Uterus (tissue), 4 donors: ENCODE data around the gene DCHS2. TPM values are rescaled to one million over a fixed set of nuclear protein-coding genes. Genes with fewer than 3 reads are reported as not detected.

Experiments
- DNase-seq, 2 donors: peaks; one replicate each; pipeline ENCODE4 v3.0.0-alpha.2; 2019 to 2020
- H3K27ac ChIP-seq, 2 donors: fragments of 200-600 bp; sonication (generic); 1 replicate in 1 of 2; 2 replicates in 1 of 2; pipeline ENCODE4 v1.5.1; 2016 to 2018
- H3K27me3 ChIP-seq, 2 donors: fragments of 200-600 bp; sonication (generic); one replicate each; pipeline ENCODE4 v1.5.1; 2018 to 2019; ENCODE audit warnings: control low read depth in 1 of 2
- H3K36me3 ChIP-seq, 2 donors: fragments of 200-600 bp; sonication (generic); one replicate each; pipeline ENCODE4 v1.5.1; 2019; ENCODE audit warnings: control low read depth in 1 of 2
- H3K4me1 ChIP-seq, 2 donors: fragments of 200-600 bp; sonication (generic); one replicate each; pipeline ENCODE4 v1.5.1; 2018 to 2019; ENCODE audit warnings: control low read depth in 1 of 2
- H3K4me3 ChIP-seq, 2 donors: fragments of 200-600 bp; sonication (generic); 1 replicate in 1 of 2; 2 replicates in 1 of 2; pipeline ENCODE4 v1.5.1; 2018 to 2019; ENCODE audit warnings: mild to moderate bottlenecking in 1 of 2
- H3K9me3 ChIP-seq, 2 donors: fragments of 200-600 bp; sonication (generic); one replicate each; pipeline ENCODE4 v1.5.1; 2019; ENCODE audit warnings: control low read depth in 1 of 2
- POLR2A ChIP-seq, 2 donors: fragments of 450-650 bp; IDR thresholded peaks; one replicate each; pipeline ENCODE4 v1.6.1; 2016; ENCODE audit warnings: antibody characterized with exemption in 2 of 2, mild to moderate bottlenecking in 1 of 2, moderate library complexity in 1 of 2
- intact Hi-C: fragments of 100-400 bp; cut with DNase I; formaldehyde crosslinking; loops from one replicate; pipeline ENCODE4 v1.15.1; 2023; ENCODE audit warnings: low total_unique reads
- total RNA-seq, 4 donors: library from RNA; depleted of rRNA in 3 of 4; stranded (reverse); fragments of >200 nt in 3 of 4; gene quantifications; one replicate each; pipeline versions ENCODE4 v1.1.0 to v1.2.4, GENCODE V29; 2014 to 2023
- TF ChIP-seq, protein P1 (sequence below), 4 experiments: fragments of 200-600 bp in 2 of 4; fragments of 450-650 bp in 2 of 4; sonication (generic) in 2 of 4; IDR thresholded peaks; one replicate each; pipeline ENCODE4 v1.5.1; 2016 to 2019; ENCODE audit warnings: antibody characterized with exemption in 4 of 4, mild to moderate bottlenecking in 2 of 4, moderate library complexity in 1 of 4
- donor health status: DM: yes; HTN: yes; CAD: no.

The DCHS2 gene
- total RNA-seq, 4 donors from 2014 or later = 10.6 to 51.4 (median 17.5) TPM

DNA sequence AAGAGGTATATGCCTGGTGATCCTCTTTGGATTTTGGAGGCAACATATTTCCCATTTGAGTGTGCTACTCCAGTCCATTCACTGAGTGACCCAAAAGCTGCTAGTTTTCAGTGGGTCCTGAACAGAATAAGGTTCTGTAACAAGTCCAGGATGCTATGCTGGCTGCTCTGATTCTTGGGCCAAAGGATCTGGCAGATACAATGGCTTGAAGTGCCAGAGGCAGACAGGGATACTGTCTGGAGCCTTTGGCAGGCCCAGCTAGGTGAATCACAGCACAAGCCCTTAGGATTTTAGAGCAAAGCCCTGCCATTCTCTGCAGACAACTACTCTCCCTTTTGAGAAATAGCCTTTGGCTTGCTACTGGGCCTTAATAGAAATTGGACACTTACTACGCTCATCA is 40.6 kb downstream of the DCHS2 start:
- Histone ChIP-seq H3K27ac (no peak overlapping the region), H3K27me3 (no peaks in the 10 kb centered on the region), H3K4me3 (no peak overlapping the region), H3K4me1 (no peaks in the 10 kb centered on the region), H3K9me3 (no peaks in the 10 kb centered on the region), H3K36me3 (no peaks in the 10 kb centered on the region)
- DNase-seq = peak in 1 of 2 donors; percentile 25
- TF ChIP-seq, protein P1, sequence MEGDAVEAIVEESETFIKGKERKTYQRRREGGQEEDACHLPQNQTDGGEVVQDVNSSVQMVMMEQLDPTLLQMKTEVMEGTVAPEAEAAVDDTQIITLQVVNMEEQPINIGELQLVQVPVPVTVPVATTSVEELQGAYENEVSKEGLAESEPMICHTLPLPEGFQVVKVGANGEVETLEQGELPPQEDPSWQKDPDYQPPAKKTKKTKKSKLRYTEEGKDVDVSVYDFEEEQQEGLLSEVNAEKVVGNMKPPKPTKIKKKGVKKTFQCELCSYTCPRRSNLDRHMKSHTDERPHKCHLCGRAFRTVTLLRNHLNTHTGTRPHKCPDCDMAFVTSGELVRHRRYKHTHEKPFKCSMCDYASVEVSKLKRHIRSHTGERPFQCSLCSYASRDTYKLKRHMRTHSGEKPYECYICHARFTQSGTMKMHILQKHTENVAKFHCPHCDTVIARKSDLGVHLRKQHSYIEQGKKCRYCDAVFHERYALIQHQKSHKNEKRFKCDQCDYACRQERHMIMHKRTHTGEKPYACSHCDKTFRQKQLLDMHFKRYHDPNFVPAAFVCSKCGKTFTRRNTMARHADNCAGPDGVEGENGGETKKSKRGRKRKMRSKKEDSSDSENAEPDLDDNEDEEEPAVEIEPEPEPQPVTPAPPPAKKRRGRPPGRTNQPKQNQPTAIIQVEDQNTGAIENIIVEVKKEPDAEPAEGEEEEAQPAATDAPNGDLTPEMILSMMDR (IDR thresholded peaks at IDR 0.05) = no peak
- TF ChIP-seq POLR2A (IDR thresholded peaks at IDR 0.05) = no peak
- intact Hi-C loops = no loop called here

DNA sequence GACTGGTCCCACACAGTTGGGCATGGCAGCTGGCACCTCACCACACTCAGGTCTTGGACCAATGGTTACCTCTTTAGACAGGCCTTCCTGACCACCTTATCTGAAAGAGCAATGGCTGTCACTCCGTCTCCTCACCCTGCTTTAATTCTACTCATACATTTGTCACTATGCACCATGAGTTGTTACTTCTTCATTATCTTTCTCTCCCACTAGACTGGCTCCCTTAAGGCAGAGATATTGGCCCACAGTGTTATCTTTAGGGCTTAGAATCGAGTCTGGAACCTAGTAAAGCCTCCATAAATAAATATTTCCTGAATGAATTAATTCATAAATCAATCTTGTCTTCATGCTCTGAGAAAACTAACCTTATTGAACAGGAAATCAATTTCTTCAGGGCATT is 46.6 kb downstream of the DCHS2 start:
- no peaks in the 10 kb centered on the region for H3K27me3 ChIP-seq
- H3K9me3 ChIP-seq = no peaks in the 10 kb centered on the region
- H3K36me3 ChIP-seq = no peaks in the 10 kb centered on the region
- intact Hi-C loops = no loop called here
- H3K4me1 ChIP-seq = no peaks in the 10 kb centered on the region
- H3K27ac ChIP-seq = no peak overlapping the region
- H3K4me3 ChIP-seq = no peak overlapping the region
- TF ChIP-seq POLR2A (IDR thresholded peaks at IDR 0.05) = no peak
- TF ChIP-seq, protein P1 (IDR thresholded peaks at IDR 0.05) = no peak
- DNase-seq = no peak

DNA sequence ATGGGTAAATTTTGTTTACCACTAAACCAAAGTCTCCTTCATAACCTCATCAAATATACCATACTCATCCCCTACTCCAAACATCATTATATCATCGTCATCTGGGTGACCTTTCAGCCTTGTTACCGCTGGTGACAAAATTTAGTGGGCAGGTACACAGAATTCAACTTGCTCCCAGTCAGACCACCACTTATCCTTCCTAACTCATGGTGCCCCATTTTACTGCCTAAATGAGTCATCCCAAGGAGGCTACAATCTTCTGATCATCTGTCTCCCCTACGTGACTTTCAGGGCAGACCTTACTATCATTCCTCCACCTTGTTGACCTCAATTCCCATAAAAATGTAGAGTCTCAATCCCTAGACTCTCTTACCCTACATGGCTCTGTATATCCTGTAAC is 49.6 kb downstream of the DCHS2 start:
- H3K36me3 ChIP-seq = no peaks in the 10 kb centered on the region
- intact Hi-C loops = no loop called here
- no peaks in the 10 kb centered on the region for H3K9me3 ChIP-seq
- no peaks in the 10 kb centered on the region for H3K27me3 ChIP-seq
- H3K4me1 ChIP-seq = no peaks in the 10 kb centered on the region
- no peak overlapping the region for H3K27ac ChIP-seq
- no peak overlapping the region for H3K4me3 ChIP-seq
- DNase-seq = no peak
- TF ChIP-seq, protein P1 (IDR thresholded peaks at IDR 0.05) = no peak
- no peak for TF ChIP-seq POLR2A (IDR thresholded peaks at IDR 0.05)

DNA sequence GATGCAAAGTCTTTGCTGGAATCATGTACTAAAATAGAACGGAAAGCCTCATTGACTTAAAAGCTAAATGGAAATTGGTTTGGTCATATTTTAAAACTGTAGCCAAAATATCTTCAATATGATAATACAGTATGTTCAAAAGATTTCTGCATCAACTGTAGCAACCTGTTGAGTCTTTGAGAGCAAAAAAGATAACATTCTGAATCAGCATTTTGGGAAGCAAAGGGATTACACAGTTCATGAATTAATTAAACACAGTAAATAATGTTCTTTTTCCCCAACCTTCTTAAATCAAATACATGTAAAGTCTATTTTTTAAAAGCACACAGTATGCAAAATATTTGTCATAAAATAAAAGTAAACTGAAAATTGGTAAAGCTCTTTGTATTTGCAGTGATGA is 50.5 kb downstream of the DCHS2 start:
- DNase-seq = no peak
- intact Hi-C loops = no loop called here
- no peaks in the 10 kb centered on the region for H3K27me3 ChIP-seq
- no peaks in the 10 kb centered on the region for H3K4me1 ChIP-seq
- H3K36me3 ChIP-seq = no peaks in the 10 kb centered on the region
- H3K9me3 ChIP-seq = no peaks in the 10 kb centered on the region
- H3K4me3 ChIP-seq = no peak overlapping the region
- no peak overlapping the region for H3K27ac ChIP-seq
- TF ChIP-seq, protein P1 (IDR thresholded peaks at IDR 0.05) = no peak
- TF ChIP-seq POLR2A (IDR thresholded peaks at IDR 0.05) = no peak

DNA sequence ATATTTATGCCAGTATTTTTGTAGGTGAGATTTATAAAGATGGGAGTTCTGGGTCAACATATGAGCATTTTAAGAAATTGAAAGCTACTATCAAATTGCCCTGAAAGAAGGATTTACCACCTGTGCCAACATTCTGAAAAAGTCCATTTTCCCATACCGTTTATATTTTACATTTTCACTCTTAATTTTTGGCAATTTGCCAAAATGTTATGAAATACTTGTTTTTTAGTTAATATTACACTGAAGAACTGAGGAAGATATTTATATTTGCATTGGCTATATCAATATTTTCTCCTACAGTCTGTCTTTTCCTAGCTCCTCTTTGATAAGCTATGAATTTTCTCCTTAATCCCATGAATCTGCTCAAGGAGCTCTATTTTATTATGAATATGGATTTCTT is 52.4 kb downstream of the DCHS2 start:
- TF ChIP-seq POLR2A (IDR thresholded peaks at IDR 0.05) = no peak
- TF ChIP-seq, protein P1 (IDR thresholded peaks at IDR 0.05) = no peak
- H3K27ac ChIP-seq = no peak overlapping the region
- intact Hi-C loops = no loop called here
- H3K9me3 ChIP-seq = no peaks in the 10 kb centered on the region
- no peak for DNase-seq
- no peaks in the 10 kb centered on the region for H3K4me1 ChIP-seq
- H3K4me3 ChIP-seq = no peak overlapping the region
- H3K36me3 ChIP-seq = no peaks in the 10 kb centered on the region
- no peaks in the 10 kb centered on the region for H3K27me3 ChIP-seq
